Measurements from ENCODE around the gene ALK.
"Not testable (repeated sequence)": the region's sequence is repeated elsewhere in the genome, so short reads cannot be mapped to it uniquely, and the experiment has no call there.

Gene ALK

DNA sequence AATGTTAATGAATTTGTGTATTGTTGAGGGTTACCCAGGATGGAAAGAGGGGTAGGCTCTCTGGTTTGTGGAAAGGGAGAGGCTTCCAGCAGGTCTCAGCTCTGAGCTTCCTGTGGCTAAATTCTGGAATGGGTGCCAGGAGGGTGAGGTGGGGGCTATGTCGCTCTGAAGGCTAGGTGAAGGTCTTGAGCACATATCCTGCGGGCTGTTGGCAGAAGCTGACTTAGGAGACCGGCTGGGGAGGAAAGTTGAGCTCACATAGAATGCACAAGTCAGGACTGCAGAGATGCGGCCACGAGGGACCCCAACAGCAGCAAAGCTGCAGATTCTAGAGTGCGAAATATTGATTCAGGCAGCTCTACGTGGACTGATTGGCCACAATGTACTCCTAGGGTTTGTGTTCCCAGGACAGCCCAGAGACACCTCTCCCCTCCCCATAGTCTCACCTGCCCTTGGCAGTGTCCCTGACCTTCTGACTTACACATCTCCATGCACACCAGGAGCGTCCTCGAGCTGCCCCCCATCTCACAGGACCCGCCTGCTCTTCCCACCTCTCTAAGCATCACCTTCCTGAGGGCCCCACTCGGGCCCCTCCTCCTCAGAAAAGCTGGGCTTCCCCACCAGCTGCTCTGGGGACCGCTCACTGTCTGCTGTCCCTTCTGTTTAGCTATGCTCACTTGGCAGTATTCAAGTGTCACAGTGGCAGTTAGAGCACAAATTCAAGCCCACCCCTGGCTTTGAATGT lies 72.6 kb downstream of the ALK start:
- no peak for DNase-seq (ENCODE audit: low read depth)

DNA sequence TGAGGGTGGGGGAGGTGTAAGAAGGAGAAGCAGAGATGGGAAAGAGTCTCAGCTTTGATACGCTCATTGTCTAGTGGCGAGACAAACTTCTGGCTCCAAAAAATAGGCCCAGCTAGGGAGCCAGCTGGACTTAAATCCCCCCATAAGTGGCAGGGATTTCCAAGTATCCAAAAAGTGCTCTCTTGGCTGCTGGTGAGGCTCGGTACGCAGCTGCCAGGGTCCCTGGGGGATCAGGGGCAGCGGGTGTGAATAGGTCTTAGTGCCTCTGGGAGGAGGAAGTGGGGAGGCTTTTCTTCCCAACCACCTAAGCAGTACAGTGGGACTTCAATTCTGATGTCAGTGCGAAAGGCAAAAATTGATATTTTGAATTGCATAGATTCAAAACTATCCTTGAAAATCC lies 73.5 kb downstream of the ALK start:
- no peak for DNase-seq (ENCODE audit: low read depth)

More for the DNA sequence above, 72.6 kb downstream of the ALK start:
- H3K4me3 ChIP-seq (ENCODE audit: low read depth, low read length), result no peak overlapping the region

DNA sequence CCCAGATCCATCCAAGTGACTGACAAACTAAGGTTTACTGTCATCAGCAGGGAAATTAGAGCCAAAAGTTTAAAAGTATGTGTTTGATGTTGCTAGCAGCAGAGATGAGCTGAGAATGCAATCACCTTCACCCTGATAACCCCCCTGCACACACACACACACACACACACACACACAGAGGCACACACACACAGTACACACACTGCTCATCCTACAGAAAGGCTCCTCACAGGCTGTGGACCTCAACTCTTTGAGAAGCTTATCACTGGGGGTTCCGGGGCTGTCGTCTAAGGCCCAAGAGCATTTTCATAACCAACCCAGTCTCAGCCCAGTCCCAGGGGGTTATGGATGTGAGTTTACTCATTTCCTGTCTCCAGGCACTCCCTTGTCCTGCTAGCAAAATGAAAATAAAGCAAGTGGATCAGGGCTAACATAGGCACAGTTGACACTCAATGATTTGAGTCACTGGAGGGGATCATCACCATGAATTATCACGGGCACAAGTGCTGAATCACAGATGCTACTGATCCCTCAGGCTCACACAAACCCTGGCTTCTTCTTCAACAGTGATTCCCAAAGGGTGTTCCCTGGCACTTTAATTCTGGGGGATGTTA lies 76.6 kb downstream of the ALK start:
- no peak overlapping the region for H3K4me3 ChIP-seq (ENCODE audit: low read depth, low read length)
- no peak for DNase-seq (ENCODE audit: low read depth)

More for the DNA sequence above, 73.5 kb downstream of the ALK start:
- H3K4me3 ChIP-seq (ENCODE audit: low read depth, low read length), result no peak overlapping the region

DNA sequence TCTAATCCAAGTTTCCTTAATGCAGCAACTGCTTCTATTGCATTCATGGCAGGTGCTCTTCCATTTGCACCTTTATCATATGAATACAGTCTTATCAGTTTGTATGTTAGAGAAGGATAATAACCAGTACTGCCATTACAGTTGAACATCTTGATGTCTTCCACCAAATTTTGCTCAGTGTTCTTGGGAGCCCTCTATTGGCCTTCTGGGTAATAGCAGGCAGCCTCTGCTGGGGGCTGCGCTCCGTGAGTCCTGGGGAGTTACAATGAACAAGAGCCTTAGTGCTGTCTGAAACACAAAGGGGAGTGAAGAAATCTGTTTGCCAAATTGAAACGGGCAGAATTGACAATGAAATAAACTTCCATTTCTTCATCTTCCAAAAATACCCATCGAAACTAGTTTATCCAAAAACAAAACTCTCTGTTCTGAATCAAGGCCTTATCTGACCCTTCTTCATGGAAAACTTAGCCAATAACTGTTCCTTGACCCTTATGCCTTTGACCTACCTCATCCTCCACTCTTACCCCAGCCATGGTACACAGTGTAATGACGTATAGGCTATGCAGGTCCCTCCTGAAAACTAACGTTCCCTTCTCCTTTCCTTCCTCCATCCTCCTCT lies 79.9 kb downstream of the ALK start:
- no peak for DNase-seq (ENCODE audit: low read depth)
- no peak overlapping the region for H3K4me3 ChIP-seq (ENCODE audit: low read depth, low read length)

- no peak for DNase-seq (ENCODE audit: low read depth)
- H3K4me3 ChIP-seq (ENCODE audit: low read depth, low read length), result no peak overlapping the region
Observed at GRCh38 chr2:29839306-29839705, 82.1 kb downstream of the ALK start.

DNA sequence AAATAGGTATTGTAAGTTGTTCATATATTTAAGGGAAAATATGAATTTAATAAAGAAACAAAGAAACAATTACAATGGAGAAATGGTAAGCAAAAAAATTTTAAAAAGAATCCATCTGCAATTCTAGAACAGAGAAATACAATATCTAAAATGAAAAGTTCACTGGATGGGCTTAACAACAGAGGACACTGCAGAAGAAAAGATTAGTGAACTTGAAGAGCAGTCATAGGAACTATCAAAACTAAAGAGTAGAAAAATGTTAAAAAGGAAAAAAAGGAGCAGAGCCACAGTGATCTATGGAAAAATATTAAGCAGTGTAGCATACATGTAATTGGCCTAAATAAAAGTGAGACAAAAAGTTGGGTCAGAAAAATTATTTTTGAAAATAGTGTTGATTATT lies 83.5 kb downstream of the ALK start:
- no peak overlapping the region for H3K4me3 ChIP-seq (ENCODE audit: low read depth, low read length)

DNA sequence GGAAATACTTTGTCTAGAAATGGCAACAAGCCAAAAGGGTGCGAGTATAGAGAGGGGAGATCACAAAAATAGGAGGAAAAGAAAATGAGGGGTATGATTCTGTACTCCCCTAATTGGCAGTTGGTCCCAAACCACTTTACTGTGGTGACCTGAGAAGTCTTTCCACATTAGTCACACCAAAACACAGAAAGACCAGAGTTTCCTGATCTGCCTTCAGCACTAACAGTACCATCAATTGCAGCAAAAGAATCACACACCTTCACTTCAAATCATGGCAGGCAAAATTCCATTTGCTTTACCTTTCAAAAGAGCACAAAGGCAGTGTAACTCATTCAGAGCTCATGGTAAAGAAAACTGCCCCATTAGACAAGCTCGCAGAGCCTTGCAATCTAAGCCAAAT lies 86.8 kb downstream of the ALK start:
- H3K4me3 ChIP-seq (ENCODE audit: low read depth, low read length), result no peak overlapping the region
- DNase-seq (ENCODE audit: low read depth), result no peak

More for the DNA sequence above, 83.5 kb downstream of the ALK start:
- no peak for DNase-seq (ENCODE audit: low read depth)

DNA sequence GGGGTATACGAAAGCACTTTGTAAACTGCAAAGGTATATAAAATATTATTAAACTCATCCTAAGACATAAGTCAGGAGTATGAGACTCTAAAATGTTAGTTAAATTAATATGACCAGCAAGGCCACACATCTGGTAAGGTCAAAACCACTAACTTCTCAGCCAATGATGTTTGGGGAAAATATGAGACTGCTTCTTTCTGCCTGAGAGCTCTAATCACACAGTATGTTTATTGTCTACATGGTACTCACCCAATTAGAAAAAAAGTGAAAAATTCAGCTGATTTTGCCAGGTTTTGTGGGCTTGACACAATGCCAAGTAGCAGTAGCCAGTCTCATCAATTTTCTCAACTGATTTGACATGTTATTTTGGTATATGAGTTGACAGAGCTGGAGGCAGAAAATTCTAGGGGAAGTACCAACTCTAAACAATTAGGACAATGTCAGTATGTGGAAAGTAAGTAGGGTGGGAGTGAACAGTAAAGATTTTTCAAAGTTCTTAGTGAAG lies 87.3 kb downstream of the ALK start:
- H3K4me3 ChIP-seq (ENCODE audit: low read depth, low read length), result no peak overlapping the region
- no peak for DNase-seq (ENCODE audit: low read depth)

- no peak for DNase-seq (ENCODE audit: low read depth)
- no peak overlapping the region for H3K4me3 ChIP-seq (ENCODE audit: low read depth, low read length)
Observed at GRCh38 chr2:29831560-29831959, 89.8 kb downstream of the ALK start.

DNA sequence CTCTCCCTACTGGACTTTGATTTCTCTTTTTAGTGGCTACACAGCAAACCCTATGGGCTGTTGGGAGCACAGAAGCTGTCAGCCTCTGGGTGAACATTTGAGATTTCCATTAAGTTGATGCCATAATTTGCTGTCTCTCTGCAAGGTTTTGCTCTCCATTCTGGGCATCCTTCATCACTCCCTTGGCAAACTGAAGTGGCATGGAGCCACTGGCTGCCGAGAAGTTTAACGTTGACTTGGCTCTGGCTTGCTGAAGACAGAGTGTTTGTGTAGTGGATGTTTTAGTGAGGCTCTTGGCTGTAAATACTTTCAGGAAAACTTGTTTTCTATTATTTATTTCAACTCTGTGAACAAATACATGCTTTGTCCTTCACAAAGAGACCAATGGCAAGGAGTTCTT lies 91.5 kb downstream of the ALK start:
- no peak for DNase-seq (ENCODE audit: low read depth)
- no peak overlapping the region for H3K4me3 ChIP-seq (ENCODE audit: low read depth, low read length)

GRCh38 chr2:29824145-29824544 lies 97.2 kb downstream of the ALK start:
- not testable (repeated sequence) for H3K4me3 ChIP-seq (ENCODE audit: low read depth, low read length); DNase-seq (ENCODE audit: low read depth)

- no peak overlapping the region for H3K4me3 ChIP-seq (ENCODE audit: low read depth, low read length)
- no peak for DNase-seq (ENCODE audit: low read depth)
Observed at GRCh38 chr2:29821591-29821990, 99.8 kb downstream of the ALK start.

DNA sequence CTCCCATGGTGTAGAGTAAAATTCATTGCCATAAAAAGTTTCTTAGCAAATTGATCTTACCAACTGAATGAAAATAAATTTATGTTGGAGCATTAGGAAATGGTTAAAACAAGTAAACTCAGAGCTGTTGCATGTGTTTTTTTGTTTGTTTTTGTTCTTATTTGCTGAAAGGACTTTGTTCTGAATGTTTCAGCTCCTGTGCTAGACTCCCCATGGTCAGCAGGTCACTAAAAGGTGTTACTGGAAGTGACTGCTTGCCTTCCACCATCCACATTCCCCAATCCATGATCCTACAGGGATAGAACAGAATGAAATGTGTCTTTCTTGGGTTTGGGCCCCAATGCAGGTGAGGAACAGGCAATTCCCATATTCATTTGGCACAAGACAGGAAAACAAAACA lies 101.8 kb downstream of the ALK start:
- no peak overlapping the region for H3K4me3 ChIP-seq (ENCODE audit: low read depth, low read length)
- no peak for DNase-seq (ENCODE audit: low read depth)

DNA sequence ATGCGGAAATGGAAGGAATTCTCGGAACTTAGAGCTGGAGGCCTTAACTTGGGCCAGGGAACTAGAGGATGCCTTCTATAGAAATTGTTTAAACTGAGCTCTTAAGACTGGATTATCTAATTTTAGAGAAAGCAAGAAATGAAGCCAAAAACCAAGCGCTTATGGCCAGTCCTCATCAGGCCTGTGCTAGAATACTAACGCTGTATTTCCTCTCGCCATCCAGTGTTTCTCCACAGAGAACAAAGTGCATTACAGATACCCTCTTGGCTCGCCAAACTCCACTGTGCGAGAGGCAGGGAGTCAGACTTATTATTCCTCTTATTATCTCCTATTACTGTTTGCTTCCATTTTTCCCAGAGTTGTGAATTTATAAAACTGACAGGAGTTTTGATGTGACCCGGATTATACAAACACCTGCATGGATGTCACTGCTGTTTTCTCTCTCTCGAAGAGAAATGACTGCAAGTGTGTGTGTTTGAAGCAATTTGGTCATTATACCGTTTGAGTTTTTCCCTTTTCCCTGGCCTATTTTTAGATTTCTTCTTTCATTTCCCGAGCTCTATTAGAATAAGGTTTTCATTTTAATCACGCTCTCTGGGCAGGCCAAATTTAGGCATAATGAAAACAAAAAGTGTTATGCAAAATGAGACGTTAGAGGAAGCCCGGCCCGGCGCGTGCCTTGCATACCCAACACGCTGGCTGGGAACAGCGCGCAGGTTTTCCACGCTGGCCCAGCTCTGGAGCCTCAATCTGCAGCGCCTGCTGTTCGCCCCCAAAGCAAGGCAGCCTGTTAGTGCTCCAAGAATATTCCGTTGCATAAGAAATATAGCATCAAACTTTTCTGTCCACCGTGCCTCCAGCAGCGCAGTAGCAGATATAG lies 103.3 kb downstream of the ALK start:
- no peak overlapping the region for H3K4me3 ChIP-seq (ENCODE audit: low read depth, low read length)
- DNase-seq (ENCODE audit: low read depth), result no peak

- H3K4me3 ChIP-seq (ENCODE audit: low read depth, low read length), result no peak overlapping the region
- DNase-seq (ENCODE audit: low read depth), result no peak
Observed at GRCh38 chr2:29817299-29817698, 104.1 kb downstream of the ALK start.

DNA sequence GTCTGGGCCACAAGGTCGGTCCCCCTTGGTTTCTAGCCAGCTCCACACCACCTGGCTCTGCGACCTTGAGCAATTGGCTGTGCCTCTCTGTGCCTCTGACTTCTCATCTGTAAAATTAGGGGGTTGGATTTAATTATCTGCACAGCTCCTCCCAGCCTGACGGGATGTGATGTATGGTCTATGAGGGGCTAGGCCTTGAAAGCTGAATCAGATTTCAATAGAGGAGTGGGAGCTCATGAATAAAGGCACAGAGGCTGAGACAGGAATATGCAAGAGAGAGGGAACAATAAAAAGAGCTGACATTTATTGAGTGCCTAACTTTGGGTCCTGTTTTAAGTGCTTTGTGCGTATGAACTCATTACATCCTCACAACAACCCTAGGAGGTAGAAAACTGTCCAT lies 104.7 kb downstream of the ALK start:
- no peak overlapping the region for H3K4me3 ChIP-seq (ENCODE audit: low read depth, low read length)
- no peak for DNase-seq (ENCODE audit: low read depth)

- DNase-seq (ENCODE audit: low read depth), result no peak
- no peak overlapping the region for H3K4me3 ChIP-seq (ENCODE audit: low read depth, low read length)
Observed at GRCh38 chr2:29811378-29811777, 110.0 kb downstream of the ALK start.

DNA sequence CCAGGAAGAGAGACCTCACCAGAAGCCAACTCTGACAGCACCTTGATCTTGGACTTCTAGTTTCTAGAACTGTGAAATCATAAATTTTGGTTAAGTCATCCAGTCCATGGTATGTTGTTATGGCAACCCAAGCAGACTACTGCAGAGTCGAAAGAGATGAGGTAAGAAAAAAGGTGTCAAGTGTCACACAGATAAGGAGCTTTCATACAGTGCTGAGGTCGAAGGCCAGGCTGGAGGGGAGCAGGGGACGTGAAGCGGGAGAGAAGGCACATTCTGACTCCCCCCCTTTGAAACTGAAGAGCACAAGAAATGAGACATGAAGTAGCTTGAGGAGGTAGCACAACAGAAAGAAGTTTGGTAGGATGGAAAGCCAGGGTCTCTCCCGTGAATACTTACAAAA lies 110.4 kb downstream of the ALK start:
- DNase-seq (ENCODE audit: low read depth), result no peak
- H3K4me3 ChIP-seq (ENCODE audit: low read depth, low read length), result no peak overlapping the region

GRCh38 chr2:29808321-29808720 lies 113.1 kb downstream of the ALK start:
- no peak overlapping the region for H3K4me3 ChIP-seq (ENCODE audit: low read depth, low read length)
- no peak for DNase-seq (ENCODE audit: low read depth)

GRCh38 chr2:29807082-29807481 lies 114.3 kb downstream of the ALK start:
- no peak for DNase-seq (ENCODE audit: low read depth)
- no peak overlapping the region for H3K4me3 ChIP-seq (ENCODE audit: low read depth, low read length)
